ENCODE data around the gene TUBB4A.

Gene TUBB4A

GRCh38 chr19:6459262-6460098, 42.6 kb downstream of the TUBB4A start, which contains the start of gene SLC25A23:
Gene SLC25A23 (minus strand): TSS chr19:6459792. CDS start chr19:6459628, 164 bp downstream.
- ATAC-seq: peak; percentile 74
- TF ChIP-seq PATZ1 (CRISPR knock-in tag; IDR thresholded peaks at IDR 0.05; ENCODE audit: borderline replicate concordance) (no peak), ZFP30 (CRISPR knock-in tag; IDR thresholded peaks at IDR 0.05) (no peak), CREB5 (CRISPR knock-in tag; IDR thresholded peaks at IDR 0.05; ENCODE audit: low read depth) (no peak), ZC3H10 (CRISPR knock-in tag; IDR thresholded peaks at IDR 0.05) (no peak), ZNF70 (CRISPR knock-in tag; IDR thresholded peaks at IDR 0.05) (no peak)

GRCh38 chr19:6458695-6459261, 43.3 kb downstream of the TUBB4A start:
- no peak for ATAC-seq
- no peak for TF ChIP-seq SNAI2 (CRISPR knock-in tag; IDR thresholded peaks at IDR 0.05)
- TF ChIP-seq ZFP3 (CRISPR knock-in tag; IDR thresholded peaks at IDR 0.05): no peak
- no peak for TF ChIP-seq ZFP30 (CRISPR knock-in tag; IDR thresholded peaks at IDR 0.05)
- TF ChIP-seq CREB5 (CRISPR knock-in tag; IDR thresholded peaks at IDR 0.05; ENCODE audit: low read depth): no peak
- TF ChIP-seq OSR1 (CRISPR knock-in tag; IDR thresholded peaks at IDR 0.05): no peak
- TF ChIP-seq CSDC2 (CRISPR knock-in tag; IDR thresholded peaks at IDR 0.05): no peak
- no peak for TF ChIP-seq BACH2 (CRISPR knock-in tag; IDR thresholded peaks at IDR 0.05; ENCODE audit: borderline replicate concordance)
- no peak for TF ChIP-seq CSRNP3 (CRISPR knock-in tag; IDR thresholded peaks at IDR 0.05)
- TF ChIP-seq ESRRG (CRISPR knock-in tag; IDR thresholded peaks at IDR 0.05): no peak
- TF ChIP-seq PPARA (CRISPR knock-in tag; IDR thresholded peaks at IDR 0.05; ENCODE audit: borderline replicate concordance): no peak
- TF ChIP-seq PATZ1 (CRISPR knock-in tag; IDR thresholded peaks at IDR 0.05; ENCODE audit: borderline replicate concordance): no peak
- no peak for TF ChIP-seq POU6F1 (CRISPR knock-in tag; IDR thresholded peaks at IDR 0.05; ENCODE audit: borderline replicate concordance, low read depth)
- no peak for TF ChIP-seq TSHZ2 (CRISPR knock-in tag; IDR thresholded peaks at IDR 0.05)
- TF ChIP-seq TOX (CRISPR knock-in tag; IDR thresholded peaks at IDR 0.05; ENCODE audit: borderline replicate concordance): no peak
- TF ChIP-seq GLIS3 (CRISPR knock-in tag; IDR thresholded peaks at IDR 0.05): no peak
- TF ChIP-seq ZNF8 (CRISPR knock-in tag; IDR thresholded peaks at IDR 0.05): no peak
- no peak for TF ChIP-seq ZNF70 (CRISPR knock-in tag; IDR thresholded peaks at IDR 0.05)

Measured in SK-N-SH treated with all-trans-retinoic acid at 6 μM for 48 hours (cell line).